Retinal pigment epithelial cell (primary cell): ENCODE results near the gene PDGFRB.
A peak's percentile ranks its signal among the peaks of the same experiment; 100 is the strongest.

ENCODE experiments used
- DNase-seq: peaks from one replicate; pipeline ENCODE4 v3.0.0-alpha.2; 2010; ENCODE audit warnings: low read depth
- H3K4me3 ChIP-seq: 2 replicates; pipeline ENCODE4 v1.5.1; 2011; ENCODE audit warnings: mild to moderate bottlenecking, low read length, control low read depth, moderate library complexity
- TF ChIP-seq, protein P1 (sequence below): conservative IDR thresholded peaks from 2 replicates; pipeline ENCODE4 v1.5.1; 2011; ENCODE audit warnings: low read depth, low read length, control low read depth, inconsistent platforms

PDGFRB gene

GRCh38 chr5:150131461-150131860, 24.2 kb downstream of the PDGFRB start:
- no peak overlapping the region for H3K4me3 ChIP-seq
- TF ChIP-seq, protein P1, sequence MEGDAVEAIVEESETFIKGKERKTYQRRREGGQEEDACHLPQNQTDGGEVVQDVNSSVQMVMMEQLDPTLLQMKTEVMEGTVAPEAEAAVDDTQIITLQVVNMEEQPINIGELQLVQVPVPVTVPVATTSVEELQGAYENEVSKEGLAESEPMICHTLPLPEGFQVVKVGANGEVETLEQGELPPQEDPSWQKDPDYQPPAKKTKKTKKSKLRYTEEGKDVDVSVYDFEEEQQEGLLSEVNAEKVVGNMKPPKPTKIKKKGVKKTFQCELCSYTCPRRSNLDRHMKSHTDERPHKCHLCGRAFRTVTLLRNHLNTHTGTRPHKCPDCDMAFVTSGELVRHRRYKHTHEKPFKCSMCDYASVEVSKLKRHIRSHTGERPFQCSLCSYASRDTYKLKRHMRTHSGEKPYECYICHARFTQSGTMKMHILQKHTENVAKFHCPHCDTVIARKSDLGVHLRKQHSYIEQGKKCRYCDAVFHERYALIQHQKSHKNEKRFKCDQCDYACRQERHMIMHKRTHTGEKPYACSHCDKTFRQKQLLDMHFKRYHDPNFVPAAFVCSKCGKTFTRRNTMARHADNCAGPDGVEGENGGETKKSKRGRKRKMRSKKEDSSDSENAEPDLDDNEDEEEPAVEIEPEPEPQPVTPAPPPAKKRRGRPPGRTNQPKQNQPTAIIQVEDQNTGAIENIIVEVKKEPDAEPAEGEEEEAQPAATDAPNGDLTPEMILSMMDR: no peak
- no peak for DNase-seq

DNA sequence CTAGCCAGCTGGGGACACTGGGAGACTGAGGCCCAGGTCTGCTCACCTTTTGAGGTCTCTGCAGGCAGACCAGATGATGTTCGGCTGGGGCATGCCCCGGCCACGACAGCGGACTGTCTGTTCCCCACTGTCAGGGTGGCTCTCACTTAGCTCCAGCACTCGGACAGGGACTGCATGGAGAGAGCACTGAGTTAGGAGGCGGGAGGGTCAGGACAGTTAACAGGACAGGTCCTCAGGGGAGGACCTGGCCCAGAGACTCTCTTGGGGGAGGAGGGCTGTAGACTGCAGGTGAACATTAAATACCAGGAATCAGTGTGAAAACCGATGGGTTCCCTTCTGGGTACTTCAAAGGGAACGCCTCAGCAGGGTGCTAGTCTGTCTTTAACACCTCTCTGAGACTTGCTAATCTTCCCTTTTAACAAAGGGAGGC, 25.1 kb downstream of the PDGFRB start:
- TF ChIP-seq, protein P1: no peak
- DNase-seq: no peak
- no peak overlapping the region for H3K4me3 ChIP-seq

GRCh38 chr5:150129813-150130492, 25.7 kb downstream of the PDGFRB start:
- no peak for DNase-seq
- H3K4me3 ChIP-seq: no peak overlapping the region

GRCh38 chr5:150129454-150129812, 26.2 kb downstream of the PDGFRB start:
- TF ChIP-seq, protein P1: no peak
- DNase-seq: no peak

More at GRCh38 chr5:150129813-150130492, 25.7 kb downstream of the PDGFRB start:
- TF ChIP-seq, protein P1: peak; percentile 97

GRCh38 chr5:150126921-150127265, 28.8 kb downstream of the PDGFRB start:
- no peak for DNase-seq
- no peak overlapping the region for H3K4me3 ChIP-seq
- TF ChIP-seq, protein P1: no peak

More at GRCh38 chr5:150129454-150129812, 26.2 kb downstream of the PDGFRB start:
- H3K4me3 ChIP-seq: no peak overlapping the region

DNA sequence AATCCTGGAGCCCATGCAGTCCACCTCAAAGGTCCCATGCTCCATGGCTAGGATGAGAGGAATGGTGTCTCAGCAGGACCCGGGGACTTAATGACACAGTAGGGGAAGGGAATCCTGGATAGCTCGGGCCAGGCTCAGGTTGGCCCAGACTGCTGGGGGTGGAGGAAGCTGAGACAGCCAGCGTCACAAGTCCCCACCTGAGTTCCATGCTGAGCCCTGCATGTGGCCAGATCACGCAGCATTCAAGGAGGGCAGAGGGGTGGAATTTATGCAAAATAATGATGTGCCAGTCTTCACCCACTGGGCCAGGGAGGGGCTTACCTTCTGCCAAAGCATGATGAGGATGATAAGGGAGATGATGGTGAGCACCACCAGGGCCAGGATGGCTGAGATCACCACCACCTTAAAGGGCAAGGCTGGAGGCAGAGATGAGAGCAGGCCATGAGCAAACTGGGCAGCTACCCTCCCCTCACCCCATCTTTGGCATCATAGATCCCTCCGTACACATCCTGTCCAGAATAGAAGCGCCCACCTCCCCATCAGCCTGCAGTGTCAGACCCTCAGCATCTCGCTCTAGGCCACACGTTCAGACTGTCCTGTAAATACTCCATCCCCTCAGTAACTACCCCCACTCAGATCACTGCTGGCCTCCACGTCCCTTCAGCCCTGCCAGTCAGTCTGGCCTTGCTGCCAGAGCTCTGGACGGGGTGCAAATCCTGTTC, 29.3 kb downstream of the PDGFRB start:
- no peak overlapping the region for H3K4me3 ChIP-seq
- TF ChIP-seq, protein P1: no peak
- DNase-seq: no peak

- TF ChIP-seq, protein P1: no peak
- H3K4me3 ChIP-seq: no peak overlapping the region
- no peak for DNase-seq
Measured at GRCh38 chr5:150125334-150125733, 30.3 kb downstream of the PDGFRB start.
